Keratinocyte (primary cell): ENCODE measurements around the gene NHP2.

Experiments
- EZH2 ChIP-seq: IDR thresholded peaks from one replicate; pipeline ENCODE4 v1.6.1; 2012; ENCODE audit warnings: inconsistent platforms, mild to moderate bottlenecking, low read length, moderate library complexity
- TF ChIP-seq, protein P1 (sequence below), 3 experiments: IDR thresholded peaks in 1 of 3; conservative IDR thresholded peaks in 1 of 3; optimal IDR thresholded peaks in 1 of 3; 2 replicates in 2 of 3; 3 replicates in 1 of 3; pipeline versions ENCODE3 to v1.5.1; 2011; ENCODE audit warnings: low read length in 3 of 3, mild to moderate bottlenecking in 3 of 3, moderate library complexity in 2 of 3, control low read depth in 1 of 3, inconsistent platforms in 1 of 3; ENCODE audit not compliant: insufficient read depth in 2 of 3; ENCODE audit errors: extremely low read depth in 1 of 3

DNA sequence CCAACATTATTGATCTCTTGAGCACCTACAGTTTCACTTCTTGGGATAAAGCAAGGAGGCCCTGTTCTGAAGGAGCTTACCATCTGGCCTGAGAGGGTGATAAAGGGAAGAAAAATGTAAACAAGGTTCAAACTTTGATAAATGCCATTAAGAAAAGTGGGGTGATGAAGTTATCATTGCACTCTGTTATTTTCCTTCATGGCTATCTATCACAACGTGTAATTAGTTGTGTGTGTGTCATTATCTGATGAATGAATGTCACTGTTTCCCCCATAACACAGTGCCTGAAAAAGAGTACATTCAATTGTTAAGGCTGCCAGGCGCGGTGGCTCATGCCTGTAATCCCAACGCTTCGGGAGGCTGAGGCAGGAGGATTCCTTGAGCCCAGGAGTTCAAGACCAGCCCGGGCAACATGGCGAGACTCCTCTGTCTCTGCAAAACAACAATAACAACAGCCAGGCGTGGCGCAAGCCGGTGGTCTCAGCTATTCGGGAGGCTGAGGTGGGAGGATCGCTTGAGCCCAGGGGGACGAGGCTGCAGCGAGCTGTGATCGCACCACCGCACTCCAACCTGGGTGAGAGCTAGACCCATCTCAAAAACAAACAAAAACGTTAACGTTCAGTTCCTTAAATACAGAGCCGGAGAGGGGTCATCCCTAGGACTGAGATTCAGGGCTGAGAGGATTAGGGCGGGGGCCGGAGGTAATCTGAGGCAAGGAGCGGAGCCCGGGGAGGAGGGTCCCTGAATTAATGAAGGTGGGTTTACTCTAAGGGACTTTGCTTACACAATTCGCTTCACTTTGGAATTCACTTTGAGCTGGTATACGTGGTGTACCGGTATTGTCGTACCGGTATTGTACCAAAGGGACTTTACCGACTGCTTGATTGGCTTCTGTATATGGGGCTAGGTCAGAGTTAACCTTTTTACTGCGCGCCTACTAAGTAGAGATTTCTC is 917 bp downstream of the NHP2 start:
- TF ChIP-seq, protein P1, sequence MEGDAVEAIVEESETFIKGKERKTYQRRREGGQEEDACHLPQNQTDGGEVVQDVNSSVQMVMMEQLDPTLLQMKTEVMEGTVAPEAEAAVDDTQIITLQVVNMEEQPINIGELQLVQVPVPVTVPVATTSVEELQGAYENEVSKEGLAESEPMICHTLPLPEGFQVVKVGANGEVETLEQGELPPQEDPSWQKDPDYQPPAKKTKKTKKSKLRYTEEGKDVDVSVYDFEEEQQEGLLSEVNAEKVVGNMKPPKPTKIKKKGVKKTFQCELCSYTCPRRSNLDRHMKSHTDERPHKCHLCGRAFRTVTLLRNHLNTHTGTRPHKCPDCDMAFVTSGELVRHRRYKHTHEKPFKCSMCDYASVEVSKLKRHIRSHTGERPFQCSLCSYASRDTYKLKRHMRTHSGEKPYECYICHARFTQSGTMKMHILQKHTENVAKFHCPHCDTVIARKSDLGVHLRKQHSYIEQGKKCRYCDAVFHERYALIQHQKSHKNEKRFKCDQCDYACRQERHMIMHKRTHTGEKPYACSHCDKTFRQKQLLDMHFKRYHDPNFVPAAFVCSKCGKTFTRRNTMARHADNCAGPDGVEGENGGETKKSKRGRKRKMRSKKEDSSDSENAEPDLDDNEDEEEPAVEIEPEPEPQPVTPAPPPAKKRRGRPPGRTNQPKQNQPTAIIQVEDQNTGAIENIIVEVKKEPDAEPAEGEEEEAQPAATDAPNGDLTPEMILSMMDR (optimal IDR thresholded peaks at IDR 0.05 in 1 of 3, IDR thresholded peaks at IDR 0.05 in 1 of 3, conservative IDR thresholded peaks at IDR 0.05 in 1 of 3; ENCODE audit: extremely low read depth in 1 of 3, insufficient read depth in 2 of 3, low read length in 3 of 3) = no peak
- TF ChIP-seq EZH2 = no peak
